GM12801 (cell line): Measurements from ENCODE around the gene VPS33A.

Source experiments
- TF ChIP-seq, protein P1 (sequence below): IDR thresholded peaks from one replicate; pipeline ENCODE4 v1.5.1; 2011; ENCODE audit warnings: control low read depth; ENCODE audit not compliant: insufficient read length; ENCODE audit errors: extremely low read depth

Gene VPS33A

DNA sequence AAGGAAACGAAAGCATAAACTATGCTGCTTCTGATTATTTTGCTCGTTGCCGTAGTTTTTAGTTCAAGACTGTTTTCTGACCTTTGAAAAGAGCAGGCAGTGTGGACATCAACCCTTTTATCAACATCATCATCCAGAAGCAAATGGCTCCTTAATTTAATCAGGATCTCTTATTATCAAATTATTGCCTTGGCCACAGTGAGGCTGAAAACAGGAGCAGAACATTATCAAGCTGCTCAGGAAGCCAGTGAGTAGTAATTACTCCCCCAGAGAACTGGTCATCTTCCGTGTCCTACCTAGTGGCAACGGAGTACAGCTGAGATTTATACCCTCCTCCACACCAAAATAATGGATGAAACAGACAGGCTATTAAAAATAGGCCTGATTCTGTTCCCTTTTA, 38.2 kb downstream of the VPS33A start:
- TF ChIP-seq, protein P1, sequence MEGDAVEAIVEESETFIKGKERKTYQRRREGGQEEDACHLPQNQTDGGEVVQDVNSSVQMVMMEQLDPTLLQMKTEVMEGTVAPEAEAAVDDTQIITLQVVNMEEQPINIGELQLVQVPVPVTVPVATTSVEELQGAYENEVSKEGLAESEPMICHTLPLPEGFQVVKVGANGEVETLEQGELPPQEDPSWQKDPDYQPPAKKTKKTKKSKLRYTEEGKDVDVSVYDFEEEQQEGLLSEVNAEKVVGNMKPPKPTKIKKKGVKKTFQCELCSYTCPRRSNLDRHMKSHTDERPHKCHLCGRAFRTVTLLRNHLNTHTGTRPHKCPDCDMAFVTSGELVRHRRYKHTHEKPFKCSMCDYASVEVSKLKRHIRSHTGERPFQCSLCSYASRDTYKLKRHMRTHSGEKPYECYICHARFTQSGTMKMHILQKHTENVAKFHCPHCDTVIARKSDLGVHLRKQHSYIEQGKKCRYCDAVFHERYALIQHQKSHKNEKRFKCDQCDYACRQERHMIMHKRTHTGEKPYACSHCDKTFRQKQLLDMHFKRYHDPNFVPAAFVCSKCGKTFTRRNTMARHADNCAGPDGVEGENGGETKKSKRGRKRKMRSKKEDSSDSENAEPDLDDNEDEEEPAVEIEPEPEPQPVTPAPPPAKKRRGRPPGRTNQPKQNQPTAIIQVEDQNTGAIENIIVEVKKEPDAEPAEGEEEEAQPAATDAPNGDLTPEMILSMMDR, result no peak

DNA sequence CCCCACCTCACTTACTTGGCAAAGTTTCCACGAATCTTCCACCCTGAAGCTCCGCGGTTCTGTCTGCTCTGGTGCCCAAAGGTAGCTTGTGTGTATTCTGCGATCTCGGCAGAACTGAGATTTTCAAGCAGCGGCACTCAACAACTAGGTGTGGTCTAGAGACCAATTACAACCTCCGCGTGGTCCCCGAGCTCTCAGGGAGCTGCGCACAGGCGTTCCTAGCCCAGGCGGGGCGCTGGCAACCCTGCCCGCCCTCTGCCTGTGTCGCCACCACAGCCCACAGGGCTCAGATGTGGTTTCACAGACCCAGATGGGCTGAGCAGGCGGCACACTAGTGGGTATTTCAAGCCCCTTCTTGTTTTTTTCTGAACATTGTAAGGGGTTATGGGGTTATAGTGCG, 39.0 kb downstream of the VPS33A start:
- TF ChIP-seq, protein P1, result no peak

DNA sequence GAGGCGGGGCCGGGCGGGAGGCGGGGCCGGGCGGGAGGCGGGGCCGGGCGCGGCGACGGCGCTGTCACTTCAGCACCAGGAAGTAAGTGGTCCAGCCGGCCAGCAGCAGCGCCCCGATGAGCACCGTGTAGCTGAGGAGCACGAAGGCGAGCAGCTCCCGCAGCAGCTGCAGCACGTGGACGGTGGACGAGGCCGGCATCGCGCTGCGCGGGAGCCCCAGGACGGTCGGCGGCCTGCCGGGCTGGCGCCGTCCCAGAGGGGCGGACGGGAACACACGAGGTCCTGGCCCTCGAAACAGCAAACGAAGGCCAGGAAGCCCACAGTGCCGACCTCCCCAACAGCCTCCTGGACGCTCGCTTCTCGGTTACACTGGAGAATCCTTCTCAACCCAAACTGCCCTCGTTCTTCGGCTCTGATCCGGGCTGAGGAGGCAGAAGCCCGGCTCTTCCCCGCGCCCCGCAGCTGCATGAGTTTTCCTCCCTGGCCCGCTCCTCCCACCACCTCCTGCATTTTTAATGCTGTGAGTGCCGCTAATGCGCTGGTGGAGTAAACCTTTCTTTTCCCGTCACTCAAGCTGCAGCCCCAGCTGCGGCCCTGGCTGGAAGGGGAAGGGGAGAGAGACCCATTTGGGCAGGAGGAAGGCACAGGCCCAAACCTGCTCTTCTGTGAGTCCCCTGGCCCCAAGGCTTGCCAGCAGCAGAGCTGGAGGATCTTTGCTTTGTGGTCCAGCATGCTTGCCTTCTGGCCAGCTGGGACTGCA, 39.7 kb downstream of the VPS33A start:
- TF ChIP-seq, protein P1, result no peak

DNA sequence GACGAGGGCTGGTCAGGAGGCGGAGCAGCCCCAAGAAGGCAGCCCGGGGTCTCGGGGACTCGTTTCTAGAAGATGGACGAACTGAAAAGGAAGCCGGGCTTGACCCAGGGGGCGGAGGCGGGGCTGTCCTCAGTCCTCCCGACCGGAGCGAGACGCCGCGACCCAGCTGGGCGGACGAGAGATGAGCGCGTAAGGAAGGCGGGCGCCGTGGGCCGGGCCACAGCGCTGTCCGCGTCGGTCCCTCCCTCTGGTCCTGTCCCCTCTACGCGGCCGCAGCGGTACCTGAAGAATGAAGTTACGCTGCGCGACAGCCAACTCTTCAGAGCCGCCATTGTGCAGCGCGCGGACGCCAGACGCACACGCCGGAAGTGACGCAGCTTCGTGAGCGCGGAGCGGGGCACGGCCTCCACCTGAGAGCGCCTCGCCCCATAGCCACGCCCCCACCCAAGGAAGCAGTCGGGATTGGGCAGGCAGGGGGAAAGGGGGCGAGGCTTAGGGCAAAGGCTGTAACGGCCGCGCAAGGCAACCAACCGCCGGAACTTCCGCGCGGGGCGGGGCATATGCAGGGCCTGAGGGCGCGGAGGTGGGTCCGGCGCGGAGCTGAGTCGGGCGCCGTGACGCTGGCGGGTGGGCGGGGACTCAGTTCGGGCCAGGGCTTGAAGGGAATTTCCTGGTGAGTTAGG, 40.5 kb downstream of the VPS33A start, which contains the start of gene DIABLO:
TSS of gene DIABLO (minus strand) at position 370 of the 683 bp plus-strand sequence. CDS start at position 332, 38 bp downstream.
- TF ChIP-seq, protein P1, result no peak

DNA sequence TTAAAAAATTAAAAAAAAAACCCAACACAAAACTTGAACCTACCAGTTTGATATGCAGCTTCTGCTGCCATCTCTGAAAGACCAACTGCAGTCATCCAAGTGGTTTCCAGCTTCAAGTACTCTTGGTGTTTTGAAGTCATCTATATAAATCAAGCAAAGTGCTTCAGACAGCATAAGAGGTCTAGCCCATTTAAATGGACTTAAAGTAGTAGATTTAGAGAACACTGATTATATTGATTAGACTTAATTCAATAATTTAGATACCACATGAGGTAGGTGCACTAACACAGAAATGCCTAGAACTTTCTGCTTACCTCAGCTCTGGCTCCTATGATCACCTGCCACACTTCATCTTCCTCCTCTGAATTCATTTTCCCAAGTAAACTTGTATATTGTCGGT, 49.8 kb downstream of the VPS33A start:
- TF ChIP-seq, protein P1, result no peak

DNA sequence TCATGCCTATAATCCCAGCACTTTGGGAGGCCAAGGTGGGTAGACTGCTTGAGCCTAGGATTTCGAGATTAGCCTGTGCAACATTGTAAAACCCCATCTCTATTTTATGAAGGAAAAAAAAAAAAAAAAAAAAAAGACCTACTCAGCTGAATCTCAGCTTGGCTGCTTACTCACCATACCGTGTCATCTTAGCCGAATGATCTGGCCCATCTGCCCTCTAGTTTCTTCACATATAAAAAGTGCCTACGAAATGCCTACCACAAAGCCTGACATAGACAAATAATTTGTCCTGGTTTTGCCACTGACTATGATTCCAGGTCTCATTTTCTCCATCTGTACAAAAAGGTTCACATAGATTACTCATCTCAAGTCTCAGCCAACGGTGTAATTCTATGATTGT, 50.5 kb downstream of the VPS33A start:
- TF ChIP-seq, protein P1, result no peak

DNA sequence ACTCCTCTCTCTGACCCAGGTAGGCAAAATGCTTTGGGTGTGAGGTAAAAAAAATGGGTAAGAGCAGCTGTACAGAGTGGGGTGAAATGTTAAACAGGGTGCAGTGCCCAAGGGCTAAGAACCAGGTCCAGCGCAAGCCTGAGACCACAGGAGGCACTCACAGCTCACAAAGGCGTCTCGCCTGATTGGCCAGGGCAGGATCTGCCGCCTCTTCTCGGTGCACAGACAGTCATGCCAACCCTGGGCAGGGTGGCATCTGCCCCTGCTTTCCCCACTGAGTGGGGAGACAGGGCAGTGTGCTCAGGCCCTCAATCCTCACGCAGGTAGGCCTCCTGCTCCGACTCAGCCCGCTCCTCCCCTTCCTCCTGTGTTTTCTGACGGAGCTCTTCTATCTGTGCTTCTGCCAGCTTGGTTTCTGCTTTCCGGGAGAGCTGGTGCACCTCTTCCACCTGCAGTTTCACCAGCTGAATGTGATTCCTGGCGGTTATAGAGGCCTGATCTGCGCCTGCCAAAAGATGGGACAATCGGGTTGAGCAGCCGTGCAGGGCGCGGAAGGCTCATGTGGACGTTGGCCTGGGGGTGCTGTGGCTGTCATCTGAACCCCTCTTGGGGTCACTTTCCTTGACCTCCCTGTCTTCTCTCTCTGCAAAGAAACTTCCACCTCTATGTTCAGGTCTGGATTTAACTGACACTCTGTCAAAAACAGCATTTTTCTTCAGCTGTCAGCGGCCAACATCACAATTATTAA, 58.0 kb downstream of the VPS33A start:
- TF ChIP-seq, protein P1, result no peak
